B cell (primary cell): ENCODE results near the gene NSRP1.

Experiments
- EZH2 ChIP-seq: IDR thresholded peaks from 2 replicates; pipeline ENCODE4 v1.6.1; 2012; ENCODE audit warnings: borderline replicate concordance, low read depth, mild to moderate bottlenecking, moderate library complexity, low read length; ENCODE audit not compliant: insufficient read depth, poor library complexity, severe bottlenecking
- TF ChIP-seq, protein P1 (sequence below): fragments of 200-600 bp; IDR thresholded peaks from one replicate; pipeline ENCODE4 v1.8.0; 2022; ENCODE audit warnings: antibody characterized with exemption, mild to moderate bottlenecking

DNA sequence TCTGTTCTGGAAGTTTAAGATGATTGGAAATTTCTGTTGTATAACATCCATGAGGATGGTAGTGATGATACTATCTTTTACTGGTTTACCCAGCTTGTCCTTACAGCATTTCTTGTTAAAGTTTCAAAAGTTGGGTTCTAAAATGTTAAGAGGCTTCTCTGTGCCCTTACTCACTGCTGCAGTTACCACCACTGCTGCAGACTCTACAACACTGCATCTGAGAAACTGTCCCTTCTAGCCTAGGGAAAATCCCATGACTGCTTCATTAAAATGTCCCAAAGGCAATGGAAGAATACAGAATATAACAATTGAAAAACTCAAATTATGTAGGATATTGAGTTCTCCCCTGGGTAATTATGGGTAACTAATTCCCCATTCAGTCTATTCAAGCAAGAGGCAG lies 3.8 kb upstream of the NSRP1 start:
- TF ChIP-seq EZH2 = no peak
- TF ChIP-seq, protein P1, sequence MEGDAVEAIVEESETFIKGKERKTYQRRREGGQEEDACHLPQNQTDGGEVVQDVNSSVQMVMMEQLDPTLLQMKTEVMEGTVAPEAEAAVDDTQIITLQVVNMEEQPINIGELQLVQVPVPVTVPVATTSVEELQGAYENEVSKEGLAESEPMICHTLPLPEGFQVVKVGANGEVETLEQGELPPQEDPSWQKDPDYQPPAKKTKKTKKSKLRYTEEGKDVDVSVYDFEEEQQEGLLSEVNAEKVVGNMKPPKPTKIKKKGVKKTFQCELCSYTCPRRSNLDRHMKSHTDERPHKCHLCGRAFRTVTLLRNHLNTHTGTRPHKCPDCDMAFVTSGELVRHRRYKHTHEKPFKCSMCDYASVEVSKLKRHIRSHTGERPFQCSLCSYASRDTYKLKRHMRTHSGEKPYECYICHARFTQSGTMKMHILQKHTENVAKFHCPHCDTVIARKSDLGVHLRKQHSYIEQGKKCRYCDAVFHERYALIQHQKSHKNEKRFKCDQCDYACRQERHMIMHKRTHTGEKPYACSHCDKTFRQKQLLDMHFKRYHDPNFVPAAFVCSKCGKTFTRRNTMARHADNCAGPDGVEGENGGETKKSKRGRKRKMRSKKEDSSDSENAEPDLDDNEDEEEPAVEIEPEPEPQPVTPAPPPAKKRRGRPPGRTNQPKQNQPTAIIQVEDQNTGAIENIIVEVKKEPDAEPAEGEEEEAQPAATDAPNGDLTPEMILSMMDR = no peak
